GM10847 (cell line): ENCODE results near the gene LAD1.

Experiments used
- POLR2A ChIP-seq: IDR thresholded peaks from 2 replicates; pipeline ENCODE4 v1.6.1; 2011; ENCODE audit not compliant: insufficient read length; ENCODE audit errors: extremely low read depth

Gene LAD1

GRCh38 chr1:201383647-201384405 is 15.3 kb downstream of the LAD1 start:
- TF ChIP-seq POLR2A: no peak

- no peak for TF ChIP-seq POLR2A
Measured at GRCh38 chr1:201381130-201381529, 18.0 kb downstream of the LAD1 start.

- TF ChIP-seq POLR2A: no peak
Measured at GRCh38 chr1:201379733-201380242, 19.3 kb downstream of the LAD1 start.

GRCh38 chr1:201378804-201379203 is 20.3 kb downstream of the LAD1 start:
- TF ChIP-seq POLR2A: no peak

DNA sequence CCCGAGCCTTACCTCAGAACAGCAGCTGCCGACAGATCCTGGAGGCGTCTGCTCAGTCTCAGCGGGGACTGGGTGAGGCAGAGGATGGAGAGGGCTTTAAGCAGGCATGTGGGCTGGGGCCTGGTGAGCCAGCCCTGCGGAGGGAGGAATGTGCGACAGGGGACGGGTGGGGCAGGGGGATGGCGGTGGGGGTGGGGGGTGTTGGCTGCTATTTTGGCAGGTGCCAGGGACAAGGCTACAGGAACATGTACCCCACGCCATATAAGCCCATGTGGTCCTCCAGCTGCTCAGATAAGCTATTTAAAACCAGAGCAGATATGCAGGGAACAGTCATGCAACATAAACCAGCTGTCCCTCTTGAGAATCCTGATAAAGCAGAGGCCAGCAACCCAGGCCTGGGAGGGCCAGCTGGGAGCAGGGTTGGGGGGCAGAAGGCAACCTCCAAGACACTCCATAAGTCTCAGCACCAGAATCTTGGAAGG is 21.5 kb downstream of the LAD1 start, which contains the start of gene TNNT2:
Gene TNNT2 (minus strand): TSS at position 70 of the 482 bp plus-strand sequence. CDS start 4,426 bp downstream, outside the sequence.
- no peak for TF ChIP-seq POLR2A

- TF ChIP-seq POLR2A: no peak
Measured at GRCh38 chr1:201376464-201377374, 22.4 kb downstream of the LAD1 start.

- no peak for TF ChIP-seq POLR2A
Measured at GRCh38 chr1:201376107-201376463, 23.0 kb downstream of the LAD1 start.

DNA sequence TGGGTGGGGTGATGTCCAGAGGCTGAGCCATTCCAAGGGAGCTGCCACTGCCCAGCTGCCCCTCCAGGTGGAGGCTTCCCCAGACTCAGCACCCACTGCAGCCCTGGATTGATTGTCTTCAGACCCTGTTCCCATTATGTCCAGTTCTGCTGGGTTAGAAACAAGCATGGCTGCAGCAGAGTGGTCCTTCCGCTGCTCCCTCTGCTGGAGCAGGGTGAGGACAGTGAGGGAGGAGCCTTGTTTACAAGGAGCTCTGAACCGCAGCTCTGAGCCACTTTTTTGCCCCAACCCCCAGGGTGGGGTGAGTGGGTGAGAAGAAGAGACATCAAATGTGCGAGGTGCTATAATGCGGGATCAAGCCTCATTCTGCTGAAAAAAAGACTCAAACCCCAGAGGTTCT is 24.0 kb downstream of the LAD1 start:
- no peak for TF ChIP-seq POLR2A

DNA sequence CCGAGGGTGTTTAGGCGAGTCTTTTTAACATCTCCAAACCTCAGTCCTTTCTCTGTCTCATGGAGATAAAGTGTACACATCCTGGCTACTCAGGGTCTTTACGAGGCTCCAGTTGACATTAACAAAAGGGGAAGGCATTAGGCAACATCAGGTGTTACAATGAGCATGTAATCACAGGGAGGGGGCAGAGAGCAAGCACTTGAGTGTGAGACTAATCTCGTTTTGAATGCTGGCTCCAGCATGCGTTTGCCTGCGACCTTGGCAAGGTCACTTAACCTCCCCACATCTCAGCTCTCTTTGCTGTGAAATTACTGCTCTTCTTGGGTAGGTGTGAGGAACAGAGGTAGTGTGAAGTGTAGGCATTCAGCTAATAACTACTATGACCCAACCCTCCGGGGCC is 24.8 kb downstream of the LAD1 start:
- no peak for TF ChIP-seq POLR2A

GRCh38 chr1:201371792-201372191 is 27.3 kb downstream of the LAD1 start:
- TF ChIP-seq POLR2A: no peak

DNA sequence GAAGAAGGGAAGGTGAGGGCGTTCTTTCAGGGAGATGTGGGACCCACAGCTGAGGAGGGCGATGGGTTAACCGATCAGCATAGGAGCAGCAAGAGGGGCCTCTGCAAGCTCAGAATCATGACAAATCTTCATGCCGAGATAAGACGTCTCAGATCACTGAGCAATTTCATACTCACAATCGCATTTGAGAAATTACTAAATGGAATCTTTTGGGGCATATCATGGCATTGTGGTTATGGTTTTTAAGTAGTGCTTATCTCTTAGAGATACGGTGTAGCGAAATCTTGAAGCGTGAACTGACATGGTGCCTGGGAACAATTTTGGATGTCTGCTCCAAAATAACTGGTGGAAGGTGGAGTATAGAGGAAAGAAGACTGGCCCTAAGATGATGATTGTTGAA is 27.8 kb downstream of the LAD1 start:
- no peak for TF ChIP-seq POLR2A

DNA sequence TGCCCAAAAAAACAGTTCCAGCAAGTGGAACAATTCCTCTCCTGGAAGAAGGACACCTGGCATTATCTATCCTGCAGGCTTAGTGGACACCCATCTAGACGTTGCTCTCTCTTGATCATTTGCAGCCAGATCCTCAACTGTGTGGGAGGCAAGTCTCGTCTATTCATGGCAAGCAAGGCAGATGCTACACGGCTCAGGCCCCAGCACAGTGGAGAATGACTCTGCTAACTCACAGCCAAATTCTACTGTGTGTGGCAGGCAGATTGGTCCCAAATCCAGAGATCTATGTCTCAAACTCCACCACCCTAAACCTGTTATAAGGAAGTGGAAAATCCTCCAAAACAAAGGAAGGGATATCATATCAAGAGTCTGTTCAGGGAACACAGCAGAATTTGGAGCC is 28.6 kb downstream of the LAD1 start:
- TF ChIP-seq POLR2A: no peak

DNA sequence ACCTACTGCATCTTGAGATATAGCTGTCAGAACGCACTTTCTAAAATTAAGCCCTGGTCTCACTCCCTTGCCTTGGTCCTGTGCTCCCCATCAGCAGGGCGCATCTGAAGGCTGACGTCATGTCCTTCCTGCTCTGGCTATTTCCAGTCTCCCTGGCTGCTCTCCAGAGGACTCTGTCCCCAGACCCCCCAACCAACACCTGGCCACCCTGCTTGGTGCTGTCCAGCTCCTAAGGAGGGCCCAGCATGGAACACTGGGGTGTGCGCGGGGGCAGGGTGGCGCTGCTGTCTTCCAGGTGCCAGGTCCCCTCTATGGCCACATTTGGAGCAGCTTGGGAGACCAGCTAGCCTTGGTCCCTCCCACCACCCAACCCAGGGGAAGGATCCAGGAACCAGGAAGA is 29.9 kb downstream of the LAD1 start:
- TF ChIP-seq POLR2A: no peak

DNA sequence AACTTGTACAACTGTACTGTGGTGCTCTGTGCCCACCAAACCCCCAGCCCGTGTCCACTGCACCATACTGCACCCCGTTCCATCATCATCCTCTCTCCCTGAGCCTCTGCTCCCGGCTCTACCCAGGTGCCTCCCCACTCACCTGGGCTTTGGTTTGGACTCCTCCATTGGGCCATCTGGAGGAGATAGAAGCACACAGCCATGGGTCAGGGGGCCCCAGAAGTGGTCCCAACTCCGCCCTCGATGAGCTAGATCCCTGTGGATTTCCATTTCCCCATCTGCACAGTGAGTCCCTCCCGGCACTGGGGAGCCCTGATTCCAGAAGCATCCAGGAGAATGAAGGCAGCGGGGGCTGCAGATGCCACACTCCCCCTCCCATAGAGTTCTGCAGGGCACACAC is 32.4 kb downstream of the LAD1 start:
- TF ChIP-seq POLR2A: no peak

GRCh38 chr1:201365251-201365650 is 33.9 kb downstream of the LAD1 start:
- no peak for TF ChIP-seq POLR2A

DNA sequence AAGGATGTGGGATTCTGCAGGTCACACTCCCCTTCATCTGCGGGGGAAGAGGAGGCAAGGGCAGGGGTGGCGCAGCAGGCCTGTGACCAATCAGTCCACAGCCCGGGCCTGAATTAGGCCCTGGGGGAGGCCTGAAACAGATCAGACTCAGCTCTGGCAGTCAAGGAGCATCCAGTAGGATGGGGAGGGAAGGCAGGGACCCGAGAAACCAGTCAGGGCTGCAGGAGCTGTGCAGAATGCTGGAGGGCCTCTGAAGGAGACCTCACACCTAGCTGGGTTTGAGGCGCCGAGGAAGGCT is 34.4 kb downstream of the LAD1 start:
- no peak for TF ChIP-seq POLR2A
